Esophagus muscularis mucosa (tissue), 4 donors: Measurements from ENCODE around the gene DLG4. TPM values are rescaled to one million over a fixed set of nuclear protein-coding genes. Genes with fewer than 3 reads are reported as not detected.
"Not testable (repeated sequence)": the region's sequence is repeated elsewhere in the genome, so short reads cannot be mapped to it uniquely, and the experiment has no call there.

Source experiments
- DNase-seq: peaks from one replicate; pipeline ENCODE4 v3.0.0-alpha.2; 2017; ENCODE audit errors: extremely low spot score
- H3K27ac ChIP-seq, 4 donors: fragments of 200-600 bp; sonication (generic); replicated peaks in 1 of 4; 1 replicate in 3 of 4; 2 replicates in 1 of 4; pipeline ENCODE4 v1.5.1; 2016 to 2019; ENCODE audit warnings: mild to moderate bottlenecking in 1 of 4
- H3K27me3 ChIP-seq, 4 donors: fragments of 200-600 bp; sonication (generic); one replicate each; pipeline versions ENCODE4 v1.5.1 to v1.6.0; 2016 to 2019
- H3K36me3 ChIP-seq, 4 donors: fragments of 200-600 bp; sonication (generic); one replicate each; pipeline ENCODE4 v1.5.1; 2016 to 2019
- H3K4me1 ChIP-seq, 4 donors: fragments of 200-600 bp; sonication (generic); one replicate each; pipeline ENCODE4 v1.5.1; 2016 to 2019
- H3K4me3 ChIP-seq, 4 donors: fragments of 200-600 bp; sonication (generic); 1 replicate in 2 of 4; 2 replicates in 2 of 4; pipeline ENCODE4 v1.5.1; 2016 to 2019; ENCODE audit warnings: mild to moderate bottlenecking in 4 of 4, moderate library complexity in 1 of 4
- H3K9me3 ChIP-seq, 4 donors: fragments of 200-600 bp; sonication (generic); 1 replicate in 3 of 4; 2 replicates in 1 of 4; pipeline ENCODE4 v1.5.1; 2016 to 2019
- CTCF ChIP-seq, 3 experiments: fragments of 200-600 bp in 2 of 3; fragments of 450-650 bp in 1 of 3; sonication (generic) in 2 of 3; IDR thresholded peaks; one replicate each; pipeline ENCODE4 v1.5.1; 2017 to 2019; ENCODE audit warnings: antibody characterized with exemption in 3 of 3, mild to moderate bottlenecking in 2 of 3, moderate library complexity in 1 of 3
- EP300 ChIP-seq: sonication (generic); formaldehyde crosslinking; IDR thresholded peaks from one replicate; pipeline ENCODE4 v1.6.1; 2017; ENCODE audit warnings: antibody characterized with exemption
- POLR2A ChIP-seq: fragments of 450-650 bp; IDR thresholded peaks from one replicate; pipeline ENCODE4 v1.6.1; 2017; ENCODE audit warnings: antibody characterized with exemption, moderate library complexity, mild to moderate bottlenecking, low read depth
- POLR2AphosphoS5 ChIP-seq, 2 donors: sonication (generic); formaldehyde crosslinking; IDR thresholded peaks; one replicate each; pipeline ENCODE4 v1.6.1; 2017; ENCODE audit warnings: antibody characterized with exemption in 2 of 2
- WGBS: methylation state at CpG from one replicate; pipeline ENCODE4 v1.1.5; 2018; 5-methylcytosine and 5-hydroxymethylcytosine counted together
- intact Hi-C: fragments of 100-400 bp; cut with DNase I; formaldehyde crosslinking; loops from one replicate; pipeline ENCODE4 v1.15.1; 2023
- total RNA-seq, 4 donors: library from RNA; depleted of rRNA; stranded (reverse); fragments of >200 nt; gene quantifications; one replicate each; pipeline versions ENCODE4 v1.1.0 to v1.2.1, GENCODE V29; 2016

The DLG4 gene
- total RNA-seq, 4 donors from 2014 or later = 12.3 to 21.4 (median 16.5) TPM

- no peak for DNase-seq
- Histone ChIP-seq H3K27ac (no peak overlapping the region), H3K27me3 (peaks cover 0 to 66% (median 18%) of the 10 kb centered on the region in 4 donors), H3K4me3 (no peak overlapping the region), H3K9me3 (peaks cover 0 to 5% (median under 1%) of the 10 kb centered on the region in 4 donors), H3K4me1 (peaks cover 12 to 25% (median 23%) of the 10 kb centered on the region in 4 donors), H3K36me3 (no peaks in the 10 kb centered on the region)
- TF ChIP-seq CTCF (IDR thresholded peaks at IDR 0.05) (no peak), POLR2A (no peak)
- intact Hi-C loops = loop anchor here (5.0 kb wide), 1 partner anchor 38 kb away; no protein-coding TSS in a partner anchor
- 75% methylated on average over 5 of the region's 5 CpGs for WGBS
Measured at GRCh38 chr17:7175330-7175733, 44.3 kb downstream of the DLG4 start.

- intact Hi-C loops = loop anchor here (5.0 kb wide), 1 partner anchor 37 kb away; no protein-coding TSS in a partner anchor
- peaks cover 0 to 9% (median 5%) of the 10 kb centered on the region in 4 donors for H3K9me3 ChIP-seq
- TF ChIP-seq CTCF (IDR thresholded peaks at IDR 0.05) (no peak), POLR2A (no peak), EP300 (no peak), POLR2AphosphoS5 (IDR thresholded peaks at IDR 0.05) (no peak)
- H3K4me1 ChIP-seq = peaks cover 12 to 25% (median 23%) of the 10 kb centered on the region in 4 donors
- H3K36me3 ChIP-seq = no peaks in the 10 kb centered on the region
- no peak overlapping the region for H3K27ac ChIP-seq
- DNase-seq = no peak
- peak overlapping the region in 2 of 4 donors; percentile 27 to 33 for H3K4me3 ChIP-seq
- peaks cover 0 to 66% (median 18%) of the 10 kb centered on the region in 4 donors for H3K27me3 ChIP-seq
- 86% methylated on average over 7 of the region's 7 CpGs for WGBS
Measured at GRCh38 chr17:7174603-7175326, 44.9 kb downstream of the DLG4 start.

GRCh38 chr17:7173687-7174602 lies 45.7 kb downstream of the DLG4 start:
- peak overlapping the region; percentile 11 to 34 (median 30) for H3K4me3 ChIP-seq
- H3K27ac ChIP-seq = no peak overlapping the region
- peaks cover 0 to 10% (median 9%) of the 10 kb centered on the region in 4 donors for H3K9me3 ChIP-seq
- peaks cover 12 to 25% (median 23%) of the 10 kb centered on the region in 4 donors for H3K4me1 ChIP-seq
- H3K36me3 ChIP-seq = no peaks in the 10 kb centered on the region
- TF ChIP-seq POLR2A = no peak
- TF ChIP-seq CTCF (IDR thresholded peaks at IDR 0.05) = no peak
- TF ChIP-seq POLR2AphosphoS5 (IDR thresholded peaks at IDR 0.05) = no peak
- TF ChIP-seq EP300 = no peak
- intact Hi-C loops = no loop called here
- no peak for DNase-seq
- H3K27me3 ChIP-seq = peaks cover 0 to 61% (median 18%) of the 10 kb centered on the region in 4 donors
- WGBS = 29% methylated on average over 17 of the region's 69 CpGs

GRCh38 chr17:7172522-7173191 lies 47.0 kb downstream of the DLG4 start:
- peaks cover 8 to 19% (median 17%) of the 10 kb centered on the region in 4 donors for H3K4me1 ChIP-seq
- intact Hi-C loops, H3K4me3 ChIP-seq, DNase-seq, H3K36me3 ChIP-seq, H3K27ac ChIP-seq: not testable (repeated sequence)
- 84% methylated on average over 18 of the region's 18 CpGs for WGBS
- peaks cover 0 to 50% (median 11%) of the 10 kb centered on the region in 4 donors for H3K27me3 ChIP-seq
- peaks cover 0 to 15% (median 11%) of the 10 kb centered on the region in 4 donors for H3K9me3 ChIP-seq

GRCh38 chr17:7169565-7169908 lies 50.1 kb downstream of the DLG4 start:
- intact Hi-C loops, H3K27ac ChIP-seq, H3K4me1 ChIP-seq, DNase-seq, H3K36me3 ChIP-seq, H3K4me3 ChIP-seq: not testable (repeated sequence)
- Histone ChIP-seq H3K9me3 (peaks cover 0 to 15% (median 11%) of the 10 kb centered on the region in 4 donors), H3K27me3 (peaks cover 0 to 26% (median 6%) of the 10 kb centered on the region in 4 donors)
- WGBS = 97% methylated on average over 7 of the region's 7 CpGs

- Histone ChIP-seq H3K27me3 (peaks cover 0 to 21% (median 3%) of the 10 kb centered on the region in 4 donors), H3K9me3 (peaks cover 0 to 15% (median 11%) of the 10 kb centered on the region in 4 donors)
- H3K4me3 ChIP-seq, H3K36me3 ChIP-seq, H3K4me1 ChIP-seq, DNase-seq, H3K27ac ChIP-seq, intact Hi-C loops: not testable (repeated sequence)
- 90% methylated on average over 10 of the region's 10 CpGs for WGBS
Measured at GRCh38 chr17:7168841-7169564, 50.6 kb downstream of the DLG4 start.
